Stomach (tissue), 4 donors: Measurements from ENCODE around the gene F11.

ENCODE experiments used
- CTCF ChIP-seq, 7 experiments: fragments of 450-650 bp in 4 of 7; fragments of 200-600 bp in 3 of 7; sonication (generic) in 3 of 7; IDR thresholded peaks; one replicate each; pipeline ENCODE4 v1.5.1; 2016 to 2019; ENCODE audit warnings: antibody characterized with exemption in 7 of 7, control low read depth in 2 of 7, mild to moderate bottlenecking in 1 of 7
- EP300 ChIP-seq: sonication (generic); formaldehyde crosslinking; IDR thresholded peaks from one replicate; pipeline ENCODE4 v1.6.1; 2017; ENCODE audit warnings: antibody characterized with exemption
- POLR2A ChIP-seq, 4 donors: fragments of 450-650 bp; IDR thresholded peaks; one replicate each; pipeline ENCODE4 v1.6.1; 2016; ENCODE audit warnings: antibody characterized with exemption in 4 of 4, control low read depth in 2 of 4, mild to moderate bottlenecking in 1 of 4, moderate library complexity in 1 of 4
- POLR2AphosphoS5 ChIP-seq, 3 donors: sonication (generic); formaldehyde crosslinking; IDR thresholded peaks; one replicate each; pipeline ENCODE4 v1.6.1; 2016; ENCODE audit warnings: antibody characterized with exemption in 3 of 3

- TF ChIP-seq CTCF (IDR thresholded peaks at IDR 0.05) = no peak
- TF ChIP-seq POLR2A (IDR thresholded peaks at IDR 0.05) = no peak
- TF ChIP-seq POLR2AphosphoS5 (IDR thresholded peaks at IDR 0.05) = no peak
- no peak for TF ChIP-seq EP300
Observed at GRCh38 chr4:186249785-186250754, 15.9 kb upstream of the F11 start.
